Fibroblast of lung (primary cell): ENCODE results near the gene LIN7C.

Source experiments
- EZH2 ChIP-seq: IDR thresholded peaks from 2 replicates; pipeline ENCODE4 v1.5.1; 2012; ENCODE audit warnings: low read length, control low read depth, mild to moderate bottlenecking; ENCODE audit errors: missing control alignments
- TF ChIP-seq, protein P1 (sequence below), 2 donors: IDR thresholded peaks in 1 of 2; conservative IDR thresholded peaks in 1 of 2; 1 replicate in 1 of 2; 2 replicates in 1 of 2; pipeline ENCODE4 v1.5.1; 2011 to 2012; ENCODE audit warnings: low read length in 2 of 2, control low read depth in 1 of 2, inconsistent platforms in 1 of 2, low read depth in 1 of 2, mild to moderate bottlenecking in 1 of 2

DNA sequence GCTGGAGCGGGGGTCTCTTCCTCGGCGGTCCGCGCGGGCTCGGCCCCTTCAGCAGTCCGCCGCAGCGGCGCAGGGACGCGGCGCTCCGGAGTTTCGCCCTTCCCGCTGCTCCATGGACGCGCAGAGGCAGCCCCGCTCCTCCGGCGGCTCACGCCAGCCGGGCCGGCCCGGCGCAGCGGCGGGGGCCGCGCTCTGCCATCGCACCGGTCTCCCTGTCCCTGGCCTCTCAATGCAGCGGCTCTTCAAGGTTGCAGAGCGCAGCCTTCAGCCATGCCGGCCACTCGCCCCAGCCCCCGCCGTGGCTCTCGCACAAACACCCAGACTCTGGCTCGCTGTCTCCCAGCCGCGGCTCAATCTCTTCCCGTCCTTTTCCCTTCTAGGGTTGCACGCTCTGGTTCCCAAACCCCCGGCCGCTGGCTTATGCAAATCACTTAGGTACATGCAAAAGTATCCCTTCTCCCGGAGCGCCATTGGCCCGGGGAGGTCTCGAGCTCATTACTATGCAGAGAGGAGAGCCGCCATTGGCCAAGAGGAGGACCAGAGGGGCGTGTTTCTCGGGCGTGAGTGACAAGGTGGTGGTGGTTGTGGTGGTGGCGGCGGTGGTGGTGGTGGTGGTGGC lies 34.1 kb downstream of the LIN7C start, which contains the start of gene LGR4:
- no peak for TF ChIP-seq EZH2
- TF ChIP-seq, protein P1, sequence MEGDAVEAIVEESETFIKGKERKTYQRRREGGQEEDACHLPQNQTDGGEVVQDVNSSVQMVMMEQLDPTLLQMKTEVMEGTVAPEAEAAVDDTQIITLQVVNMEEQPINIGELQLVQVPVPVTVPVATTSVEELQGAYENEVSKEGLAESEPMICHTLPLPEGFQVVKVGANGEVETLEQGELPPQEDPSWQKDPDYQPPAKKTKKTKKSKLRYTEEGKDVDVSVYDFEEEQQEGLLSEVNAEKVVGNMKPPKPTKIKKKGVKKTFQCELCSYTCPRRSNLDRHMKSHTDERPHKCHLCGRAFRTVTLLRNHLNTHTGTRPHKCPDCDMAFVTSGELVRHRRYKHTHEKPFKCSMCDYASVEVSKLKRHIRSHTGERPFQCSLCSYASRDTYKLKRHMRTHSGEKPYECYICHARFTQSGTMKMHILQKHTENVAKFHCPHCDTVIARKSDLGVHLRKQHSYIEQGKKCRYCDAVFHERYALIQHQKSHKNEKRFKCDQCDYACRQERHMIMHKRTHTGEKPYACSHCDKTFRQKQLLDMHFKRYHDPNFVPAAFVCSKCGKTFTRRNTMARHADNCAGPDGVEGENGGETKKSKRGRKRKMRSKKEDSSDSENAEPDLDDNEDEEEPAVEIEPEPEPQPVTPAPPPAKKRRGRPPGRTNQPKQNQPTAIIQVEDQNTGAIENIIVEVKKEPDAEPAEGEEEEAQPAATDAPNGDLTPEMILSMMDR (conservative IDR thresholded peaks at IDR 0.05 in 1 of 2, IDR thresholded peaks at IDR 0.05 in 1 of 2; ENCODE audit: low read depth in 1 of 2, low read length in 2 of 2): no peak
